PC-9 (cell line): ENCODE results near the gene PPP2R3A. TPM values are rescaled to one million over a fixed set of nuclear protein-coding genes. Genes with fewer than 3 reads are reported as not detected.
A peak's percentile ranks its signal among the peaks of the same experiment; 100 is the strongest.

ENCODE experiments used
- BruUV-seq: library from RNA; stranded (reverse); fragments of 400-500 nt; replicated peaks from 2 replicates; lab custom pipeline; 2021; lab: Mats Ljungman, UMichigan
- CTCF ChIA-PET: fragments of 300-600 bp; sonication (Branson Sonifier 250); formaldehyde crosslinking; loops from one replicate; lab custom pipeline; 2022; ENCODE audit warnings: antibody characterized with exemption; lab: Charles Lee
- POLR2A ChIA-PET: fragments of 300-600 bp; sonication (Branson Sonifier 250); formaldehyde crosslinking; loops from one replicate; lab custom pipeline; 2022; ENCODE audit warnings: antibody characterized with exemption; ENCODE audit not compliant: unreplicated experiment; lab: Charles Lee
- DNase-seq, 2 experiments: peaks; one replicate each; pipeline versions ENCODE4 v3.0.0 to v3.0.0-alpha.2; 2015 to 2022; ENCODE audit warnings: mixed read lengths in 1 of 2
- H2AFZ ChIP-seq: fragments of 200-600 bp; sonication (generic); 2 replicates; pipeline ENCODE4 v1.8.1; 2017; ENCODE audit warnings: antibody characterized with exemption
- H3F3A ChIP-seq: fragments of 200-600 bp; sonication (generic); 2 replicates; pipeline ENCODE4 v1.8.1; 2017; ENCODE audit warnings: antibody characterized with exemption, mild to moderate bottlenecking, low read depth; ENCODE audit not compliant: insufficient read depth
- H3K27ac ChIP-seq: fragments of 200-600 bp; sonication (generic); 2 replicates; pipeline ENCODE4 v1.6.1; 2016; ENCODE audit warnings: mixed run types
- H3K27me3 ChIP-seq: fragments of 200-600 bp; sonication (generic); 2 replicates; pipeline ENCODE4 v1.6.1; 2016; ENCODE audit warnings: low read depth, mixed run types; ENCODE audit not compliant: insufficient read depth
- H3K36me3 ChIP-seq: fragments of 200-600 bp; sonication (generic); 2 replicates; pipeline ENCODE4 v1.6.1; 2016; ENCODE audit warnings: low read depth, mixed run types
- H3K4me1 ChIP-seq: fragments of 200-600 bp; sonication (generic); replicated peaks from 2 replicates; pipeline ENCODE4 v1.6.1; 2016; ENCODE audit warnings: mixed run types; ENCODE audit not compliant: insufficient read depth
- H3K4me2 ChIP-seq: fragments of 200-600 bp; sonication (generic); 2 replicates; pipeline ENCODE4 v1.6.1; 2017; ENCODE audit warnings: mixed run types
- H3K4me3 ChIP-seq: fragments of 200-600 bp; sonication (generic); 2 replicates; pipeline ENCODE4 v1.6.1; 2016; ENCODE audit warnings: mixed run types
- H3K79me2 ChIP-seq: fragments of 200-600 bp; sonication (generic); 2 replicates; pipeline ENCODE4 v1.6.1; 2017; ENCODE audit warnings: low read depth, mixed run types
- H3K9me2 ChIP-seq: fragments of 200-600 bp; sonication (generic); 2 replicates; pipeline ENCODE4 v1.8.1; 2017; ENCODE audit warnings: mild to moderate bottlenecking; ENCODE audit not compliant: insufficient read depth
- H3K9me3 ChIP-seq: fragments of 200-600 bp; sonication (generic); 2 replicates; pipeline ENCODE4 v1.8.1; 2016; ENCODE audit warnings: low read depth; ENCODE audit not compliant: insufficient read depth
- H4K20me1 ChIP-seq: fragments of 200-600 bp; sonication (generic); 2 replicates; pipeline ENCODE4 v1.8.1; 2017; ENCODE audit not compliant: insufficient read depth
- EZH2 ChIP-seq: fragments of 200-600 bp; sonication (generic); IDR thresholded peaks from 2 replicates; pipeline ENCODE4 v1.8.0; 2017; ENCODE audit warnings: antibody characterized with exemption, low read depth
- intact Hi-C: fragments of 100-400 bp; cut with micrococcal nuclease; formaldehyde crosslinking; loops from one replicate; pipeline ENCODE4 v1.10.0; 2022; ENCODE audit not compliant: unreplicated experiment
- total RNA-seq: library from RNA; stranded (reverse); gene quantifications from 2 replicates; pipeline ENCODE4 v1.2.3, GENCODE V29; 2021
- TF ChIP-seq, protein P1 (sequence below): fragments of 200-600 bp; sonication (generic); conservative IDR thresholded peaks from 2 replicates; pipeline ENCODE4 v1.6.1; 2017; ENCODE audit warnings: mixed run types, antibody characterized with exemption, mild to moderate bottlenecking, moderate library complexity

Gene PPP2R3A
- total RNA-seq, 1 experiment from 2014 or later, result 42.6 TPM

DNA sequence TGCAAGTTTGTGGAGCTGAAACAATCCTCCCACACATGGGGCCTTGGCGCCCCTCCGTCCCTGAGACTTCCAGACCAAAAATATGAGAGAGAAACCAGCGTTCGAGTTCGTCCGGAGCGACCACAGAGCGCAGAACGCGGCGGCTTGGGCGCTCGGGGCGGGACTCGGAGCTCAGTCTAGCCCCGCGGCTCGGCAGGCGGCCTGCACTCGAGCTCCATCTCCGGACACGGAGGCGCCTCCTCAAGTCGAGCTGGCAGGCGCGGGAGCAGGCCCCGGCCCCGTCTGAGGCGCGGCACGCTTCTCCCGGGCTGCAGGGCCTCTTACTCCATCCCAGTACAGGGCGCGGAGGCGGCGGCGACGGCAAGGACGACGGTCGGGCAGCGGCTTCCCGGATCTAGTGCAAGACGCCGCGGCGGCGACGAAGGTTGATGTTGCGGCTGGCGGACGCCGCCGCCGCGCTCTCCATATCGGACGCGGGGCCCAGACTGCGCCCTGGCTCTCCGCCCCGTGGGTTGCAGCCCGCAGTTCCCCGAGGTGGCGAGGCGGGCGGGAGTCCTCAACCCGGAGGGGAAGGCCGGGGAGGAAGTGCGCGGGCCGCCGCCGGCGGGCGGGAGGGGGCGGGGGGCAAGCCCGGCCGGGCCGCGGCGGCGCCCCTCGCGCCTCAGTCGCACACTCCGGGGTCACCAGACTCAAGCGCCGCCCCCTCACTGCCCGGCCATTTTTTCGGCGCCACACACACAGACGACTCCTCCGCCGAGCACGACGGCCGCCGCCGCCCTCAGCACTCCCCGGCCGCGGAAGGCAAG is 229.9 kb downstream of the PPP2R3A start:
- H3K36me3 ChIP-seq, result 0 out of 2 replicates have a peak, but pooled peaks cover 4% of the 10 kb centered on the region
- intact Hi-C loops, result loop anchor here (1.0 to 10.0 kb wide), 7 partner anchors 43 to 557 kb away; partner anchors contain the start of genes PCCB and STAG1
- peak overlapping the region; percentile 95 for H3K27ac ChIP-seq
- BruUV-seq, result no TSS peak
- ChIA-PET POLR2A (interaction anchor here (0.5 to 1.0 kb wide), 5 partner anchors 24 to 665 kb away, joined by 3 to 17 read pairs (median 7); no protein-coding TSS in a partner anchor), CTCF (interaction anchor here (0.8 to 1.4 kb wide), 3 partner anchors 52 to 557 kb away, joined by 3 to 4 read pairs (median 4); partner anchors contain the start of gene STAG1)
- TF ChIP-seq, protein P1, sequence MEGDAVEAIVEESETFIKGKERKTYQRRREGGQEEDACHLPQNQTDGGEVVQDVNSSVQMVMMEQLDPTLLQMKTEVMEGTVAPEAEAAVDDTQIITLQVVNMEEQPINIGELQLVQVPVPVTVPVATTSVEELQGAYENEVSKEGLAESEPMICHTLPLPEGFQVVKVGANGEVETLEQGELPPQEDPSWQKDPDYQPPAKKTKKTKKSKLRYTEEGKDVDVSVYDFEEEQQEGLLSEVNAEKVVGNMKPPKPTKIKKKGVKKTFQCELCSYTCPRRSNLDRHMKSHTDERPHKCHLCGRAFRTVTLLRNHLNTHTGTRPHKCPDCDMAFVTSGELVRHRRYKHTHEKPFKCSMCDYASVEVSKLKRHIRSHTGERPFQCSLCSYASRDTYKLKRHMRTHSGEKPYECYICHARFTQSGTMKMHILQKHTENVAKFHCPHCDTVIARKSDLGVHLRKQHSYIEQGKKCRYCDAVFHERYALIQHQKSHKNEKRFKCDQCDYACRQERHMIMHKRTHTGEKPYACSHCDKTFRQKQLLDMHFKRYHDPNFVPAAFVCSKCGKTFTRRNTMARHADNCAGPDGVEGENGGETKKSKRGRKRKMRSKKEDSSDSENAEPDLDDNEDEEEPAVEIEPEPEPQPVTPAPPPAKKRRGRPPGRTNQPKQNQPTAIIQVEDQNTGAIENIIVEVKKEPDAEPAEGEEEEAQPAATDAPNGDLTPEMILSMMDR, result no peak
- no peak for TF ChIP-seq EZH2
- H3K79me2 ChIP-seq, result peaks cover 60% of the 10 kb centered on the region
- H3K4me2 ChIP-seq, result peak overlapping the region; percentile 97
- H3K9me3 ChIP-seq, result 0 out of 2 replicates have a peak, but pooled peaks cover 6% of the 10 kb centered on the region
- H4K20me1 ChIP-seq, result peaks cover 48% of the 10 kb centered on the region
- no peaks in the 10 kb centered on the region for H3K27me3 ChIP-seq
- DNase-seq, result peak; percentile 47 to 55
- no peaks in the 10 kb centered on the region for H3K9me2 ChIP-seq
- peak overlapping the region; percentile 79 for H2AFZ ChIP-seq
- peaks cover 41% of the 10 kb centered on the region for H3K4me1 ChIP-seq
- peak overlapping the region; percentile 84 for H3K4me3 ChIP-seq
- peaks cover 16% of the 10 kb centered on the region for H3F3A ChIP-seq

DNA sequence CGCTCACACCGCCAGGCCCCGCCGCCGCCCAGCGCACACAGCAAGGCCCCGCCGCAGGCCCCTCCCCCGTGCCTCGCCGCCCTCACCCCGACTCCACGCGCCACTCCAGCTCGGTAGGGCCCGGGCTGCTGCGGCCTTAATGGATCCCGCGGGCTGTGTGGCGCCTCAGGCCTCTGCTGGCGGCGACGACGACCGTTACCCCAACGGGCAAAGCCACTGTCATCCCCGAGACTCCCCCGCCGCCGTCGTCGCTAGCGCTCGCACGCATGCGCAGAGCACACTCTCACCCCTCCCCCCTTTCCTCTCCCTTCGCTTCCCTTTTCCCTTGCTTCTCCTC is 230.5 kb downstream of the PPP2R3A start, which contains the start of gene MSL2:
TSS of gene MSL2 (minus strand) at position 272 of the 337 bp plus-strand sequence. CDS start 1,222 bp downstream, outside the sequence.
- CTCF ChIA-PET, result interaction anchor here (1.4 kb wide), 1 partner anchor 556 kb away, joined by 4 read pairs; the partner anchor contains the start of gene STAG1
- DNase-seq, result no peak
- Histone ChIP-seq H2AFZ (peak within 1 kb of the TSS; percentile 86), H3K4me1 (peaks cover 36% of the 10 kb centered on the region), H3K27ac (peak within 1 kb of the TSS; percentile 95), H3K4me3 (peak within 1 kb of the TSS; percentile 84), H3K9me2 (no peaks in the 10 kb centered on the region), H3K27me3 (no peaks in the 10 kb centered on the region), H3K36me3 (0 out of 2 replicates have a peak, but pooled peaks cover 4% of the 10 kb centered on the region), H3F3A (peaks cover 16% of the 10 kb centered on the region), H4K20me1 (peaks cover 42% of the 10 kb centered on the region), H3K79me2 (peaks cover 54% of the 10 kb centered on the region), H3K4me2 (peak within 1 kb of the TSS; percentile 97), H3K9me3 (0 out of 2 replicates have a peak, but pooled peaks cover 6% of the 10 kb centered on the region)
- intact Hi-C loops, result loop anchor here (1.0 to 10.0 kb wide), 7 partner anchors 44 to 557 kb away; partner anchors contain the start of genes PCCB and STAG1
- no peak for TF ChIP-seq EZH2
- TF ChIP-seq, protein P1, result no peak
- BruUV-seq, result no TSS peak
- POLR2A ChIA-PET, result interaction anchor here (0.5 to 1.0 kb wide), 12 partner anchors 9 to 798 kb away, joined by 3 to 30 read pairs (median 6); partner anchors contain the start of gene NCK1
